Osteoblast (primary cell): ENCODE measurements around the gene CSTF2. TPM values are rescaled to one million over a fixed set of nuclear protein-coding genes. Genes with fewer than 3 reads are reported as not detected.

Experiments used
- DNase-seq: peaks from one replicate; pipeline ENCODE4 v3.0.0; 2011; ENCODE audit warnings: low spot score, mixed read lengths; ENCODE audit not compliant: insufficient read length; ENCODE audit errors: missing footprints
- H2AFZ ChIP-seq: 2 replicates; pipeline ENCODE4 v1.6.0; 2011; ENCODE audit warnings: mild to moderate bottlenecking, low read length
- H3K27ac ChIP-seq: 2 replicates; pipeline ENCODE4 v1.5.1; 2011; ENCODE audit warnings: mild to moderate bottlenecking, low read depth, low read length, moderate library complexity
- H3K27me3 ChIP-seq: 2 replicates; pipeline ENCODE4 v1.6.0; 2012; ENCODE audit warnings: mild to moderate bottlenecking, control low read depth, inconsistent platforms, low read length, moderate library complexity; ENCODE audit not compliant: insufficient read depth
- H3K36me3 ChIP-seq: 2 replicates; pipeline ENCODE4 v1.5.1; 2011; ENCODE audit warnings: mild to moderate bottlenecking, low read length, control low read depth, moderate library complexity; ENCODE audit not compliant: insufficient read depth
- H3K4me1 ChIP-seq: 2 replicates; pipeline ENCODE4 v1.5.1; 2011; ENCODE audit warnings: mild to moderate bottlenecking, low read length, control low read depth, moderate library complexity; ENCODE audit not compliant: insufficient read depth
- H3K4me2 ChIP-seq: 2 replicates; pipeline ENCODE4 v1.6.0; 2011; ENCODE audit warnings: mild to moderate bottlenecking, low read length; ENCODE audit not compliant: insufficient read depth
- H3K4me3 ChIP-seq: fragments of 200-600 bp; sonication (generic); 3 replicates; pipeline ENCODE4 v1.5.1; 2012; ENCODE audit warnings: mild to moderate bottlenecking, low read length, inconsistent platforms; ENCODE audit not compliant: insufficient read depth
- H3K79me2 ChIP-seq: 2 replicates; pipeline ENCODE4 v1.6.0; 2012; ENCODE audit warnings: mild to moderate bottlenecking, low read length, control low read depth, inconsistent platforms; ENCODE audit not compliant: insufficient read depth
- H3K9me3 ChIP-seq: 2 replicates; pipeline ENCODE4 v1.5.1; 2011; ENCODE audit warnings: low read depth, low read length, control low read depth
- H4K20me1 ChIP-seq: 2 replicates; pipeline ENCODE4 v1.6.0; 2012; ENCODE audit warnings: mild to moderate bottlenecking, low read length, control low read depth; ENCODE audit not compliant: insufficient read depth
- CTCF ChIP-seq: IDR thresholded peaks from 2 replicates; pipeline ENCODE4 v1.5.1; 2011; ENCODE audit warnings: mild to moderate bottlenecking, low read depth, low read length, moderate library complexity; ENCODE audit errors: extremely low read depth
- total RNA-seq: library from RNA; depleted of rRNA; stranded (reverse); fragments of >200 nt; gene quantifications from 2 replicates; pipeline ENCODE4 v1.2.3, GENCODE V29; 2012

CSTF2 gene
- total RNA-seq, 1 donor: 8.7 TPM

GRCh38 chrX:100830547-100830946 lies 10.4 kb downstream of the CSTF2 start:
- no peaks in the 10 kb centered on the region for H3K9me3 ChIP-seq
- no peak overlapping the region for H3K27ac ChIP-seq
- no peak overlapping the region for H3K4me3 ChIP-seq
- DNase-seq: no peak
- H3K36me3 ChIP-seq: peaks cover 36% of the 10 kb centered on the region
- no peaks in the 10 kb centered on the region for H4K20me1 ChIP-seq
- peaks cover 3% of the 10 kb centered on the region for H3K27me3 ChIP-seq
- no peak for TF ChIP-seq CTCF
- H3K4me2 ChIP-seq: no peak overlapping the region
- no peak overlapping the region for H2AFZ ChIP-seq
- no peaks in the 10 kb centered on the region for H3K4me1 ChIP-seq
- H3K79me2 ChIP-seq: no peaks in the 10 kb centered on the region

GRCh38 chrX:100831219-100831946 lies 11.2 kb downstream of the CSTF2 start:
- H3K4me2 ChIP-seq: no peak overlapping the region
- peaks cover 36% of the 10 kb centered on the region for H3K36me3 ChIP-seq
- H3K27ac ChIP-seq: no peak overlapping the region
- no peaks in the 10 kb centered on the region for H3K9me3 ChIP-seq
- no peaks in the 10 kb centered on the region for H4K20me1 ChIP-seq
- H3K79me2 ChIP-seq: no peaks in the 10 kb centered on the region
- H3K4me1 ChIP-seq: no peaks in the 10 kb centered on the region
- no peak overlapping the region for H2AFZ ChIP-seq
- H3K27me3 ChIP-seq: peaks cover 3% of the 10 kb centered on the region
- H3K4me3 ChIP-seq: no peak overlapping the region
- DNase-seq: no peak
- no peak for TF ChIP-seq CTCF

- Histone ChIP-seq H3K4me3 (no peak overlapping the region), H3K4me2 (no peak overlapping the region), H3K79me2 (no peaks in the 10 kb centered on the region), H3K27ac (no peak overlapping the region), H3K4me1 (no peaks in the 10 kb centered on the region), H3K27me3 (no peaks in the 10 kb centered on the region), H2AFZ (no peak overlapping the region), H3K9me3 (no peaks in the 10 kb centered on the region), H4K20me1 (no peaks in the 10 kb centered on the region), H3K36me3 (no peaks in the 10 kb centered on the region)
- no peak for TF ChIP-seq CTCF
- DNase-seq: no peak
Measured at GRCh38 chrX:100850317-100850716, 30.1 kb downstream of the CSTF2 start.

- Histone ChIP-seq H3K27ac (no peak overlapping the region), H2AFZ (no peak overlapping the region), H3K27me3 (no peaks in the 10 kb centered on the region), H3K36me3 (no peaks in the 10 kb centered on the region), H3K4me2 (no peak overlapping the region), H3K9me3 (no peaks in the 10 kb centered on the region), H3K4me1 (no peaks in the 10 kb centered on the region), H3K79me2 (no peaks in the 10 kb centered on the region), H4K20me1 (no peaks in the 10 kb centered on the region), H3K4me3 (no peak overlapping the region)
- TF ChIP-seq CTCF: no peak
- DNase-seq: no peak
Measured at GRCh38 chrX:100852810-100853209, 32.6 kb downstream of the CSTF2 start.
